ENCODE data around the gene C1orf167.
A peak's percentile ranks its signal among the peaks of the same experiment; 100 is the strongest.

The C1orf167 gene

GRCh38 chr1:11733306-11733705 lies 28.7 kb upstream of the C1orf167 start:
- Histone ChIP-seq H3K27me3 (replicated peaks; ENCODE audit: insufficient read depth, low read length) (no peaks in the 10 kb centered on the region), H3K9ac (ENCODE audit: low read length) (no peak overlapping the region), H4K20me1 (ENCODE audit: insufficient read depth, low read length) (no peaks in the 10 kb centered on the region), H3K4me3 (ENCODE audit: low read length) (no peak overlapping the region), H2AFZ (ENCODE audit: low read length) (no peak overlapping the region), H3K9me2 (replicated peaks; ENCODE audit: insufficient read depth, low read length) (no peaks in the 10 kb centered on the region), H3K79me2 (ENCODE audit: low read length) (peaks cover 6% of the 10 kb centered on the region), H3K36me3 (replicated peaks; ENCODE audit: insufficient read depth, low read length) (no peaks in the 10 kb centered on the region), H3K9me3 (replicated peaks; ENCODE audit: insufficient read depth, low read length) (no peaks in the 10 kb centered on the region), H3K27ac (ENCODE audit: low read length) (no peak overlapping the region), H3K4me2 (ENCODE audit: low read depth, low read length) (no peak overlapping the region), H3K4me1 (ENCODE audit: low read length) (peaks cover 35% of the 10 kb centered on the region), H3F3A (ENCODE audit: insufficient read depth, low read length) (peaks cover 24% of the 10 kb centered on the region)
- TF ChIP-seq CTCF (IDR thresholded peaks at IDR 0.05; ENCODE audit: low read length) (no peak), EZH2phosphoT487 (IDR thresholded peaks at IDR 0.05; ENCODE audit: low read length) (no peak), EZH2 (optimal IDR thresholded peaks at IDR 0.05; ENCODE audit: low read depth, low read length) (no peak)
- DNase-seq: no peak

GRCh38 chr1:11735531-11735853 lies 26.5 kb upstream of the C1orf167 start:
- H3K9me3 ChIP-seq (replicated peaks; ENCODE audit: insufficient read depth, low read length): no peaks in the 10 kb centered on the region
- H3K4me3 ChIP-seq (ENCODE audit: low read length): peak overlapping the region; percentile 99
- H3F3A ChIP-seq (ENCODE audit: insufficient read depth, low read length): peaks cover 24% of the 10 kb centered on the region
- no peak for DNase-seq
- H3K4me1 ChIP-seq (ENCODE audit: low read length): peaks cover 33% of the 10 kb centered on the region
- H3K27me3 ChIP-seq (replicated peaks; ENCODE audit: insufficient read depth, low read length): no peaks in the 10 kb centered on the region
- no peaks in the 10 kb centered on the region for H4K20me1 ChIP-seq (ENCODE audit: insufficient read depth, low read length)
- H3K79me2 ChIP-seq (ENCODE audit: low read length): peaks cover 7% of the 10 kb centered on the region
- no peaks in the 10 kb centered on the region for H3K36me3 ChIP-seq (replicated peaks; ENCODE audit: insufficient read depth, low read length)
- H3K27ac ChIP-seq (ENCODE audit: low read length): no peak overlapping the region
- H3K9me2 ChIP-seq (replicated peaks; ENCODE audit: insufficient read depth, low read length): no peaks in the 10 kb centered on the region
- H3K9ac ChIP-seq (ENCODE audit: low read length): no peak overlapping the region
- TF ChIP-seq EZH2phosphoT487 (IDR thresholded peaks at IDR 0.05; ENCODE audit: low read length): no peak
- no peak for TF ChIP-seq CTCF (IDR thresholded peaks at IDR 0.05; ENCODE audit: low read length)
- TF ChIP-seq EZH2 (optimal IDR thresholded peaks at IDR 0.05; ENCODE audit: low read depth, low read length): no peak
- H3K4me2 ChIP-seq (ENCODE audit: low read depth, low read length): peak overlapping the region; percentile 96
- peak overlapping the region; percentile 59; the same call in 1 of the 2 replicates for H2AFZ ChIP-seq (ENCODE audit: low read length)

- TF ChIP-seq EZH2 (optimal IDR thresholded peaks at IDR 0.05; ENCODE audit: low read depth, low read length) (no peak), CTCF (IDR thresholded peaks at IDR 0.05; ENCODE audit: low read length) (0 out of 2 replicates have a peak, but pooled peaks have one; percentile 11), EZH2phosphoT487 (IDR thresholded peaks at IDR 0.05; ENCODE audit: low read length) (no peak)
- peak; percentile 95 for DNase-seq
- H3K9me3 ChIP-seq (replicated peaks; ENCODE audit: insufficient read depth, low read length): no peaks in the 10 kb centered on the region
- peak within 1 kb of the TSS; percentile 65 for H3K27ac ChIP-seq (ENCODE audit: low read length)
- H3K9ac ChIP-seq (ENCODE audit: low read length): peak within 1 kb of the TSS; percentile 91
- no peaks in the 10 kb centered on the region for H3K27me3 ChIP-seq (replicated peaks; ENCODE audit: insufficient read depth, low read length)
- H3F3A ChIP-seq (ENCODE audit: insufficient read depth, low read length): peaks cover 24% of the 10 kb centered on the region
- peak within 1 kb of the TSS; percentile 99 for H3K4me3 ChIP-seq (ENCODE audit: low read length)
- no peaks in the 10 kb centered on the region for H3K9me2 ChIP-seq (replicated peaks; ENCODE audit: insufficient read depth, low read length)
- peak within 1 kb of the TSS; percentile 96 for H2AFZ ChIP-seq (ENCODE audit: low read length)
- H3K36me3 ChIP-seq (replicated peaks; ENCODE audit: insufficient read depth, low read length): no peaks in the 10 kb centered on the region
- H3K4me1 ChIP-seq (ENCODE audit: low read length): peaks cover 35% of the 10 kb centered on the region
- H3K4me2 ChIP-seq (ENCODE audit: low read depth, low read length): peak within 1 kb of the TSS; percentile 96
- H4K20me1 ChIP-seq (ENCODE audit: insufficient read depth, low read length): no peaks in the 10 kb centered on the region
- peaks cover 7% of the 10 kb centered on the region for H3K79me2 ChIP-seq (ENCODE audit: low read length)
These were observed 25.9 kb upstream of the C1orf167 start, which contains the start of gene AGTRAP for GRCh38 chr1:11735854-11736745. Gene AGTRAP (plus strand): TSS chr1:11736136. CDS start chr1:11736209, 73 bp downstream.

Data from MM.1S (cell line).